HepG2 (cell line): ENCODE data around the gene NEURL2. TPM values are rescaled to one million over a fixed set of nuclear protein-coding genes. Genes with fewer than 3 reads are reported as not detected.

Experiments used
- BORCS8-MEF2B ChIP-seq: sonication (generic); formaldehyde crosslinking; IDR thresholded peaks from 2 replicates; pipeline ENCODE4 v1.8.0; 2022; ENCODE audit warnings: mild to moderate bottlenecking, missing genetic modification reagents
- GABPA ChIP-seq, 2 experiments: IDR thresholded peaks; 2 replicates each; pipeline ENCODE4 v1.6.1; 2011 to 2016; ENCODE audit warnings: low read depth in 2 of 2, low read length in 1 of 2, missing biosample characterization in 1 of 2, missing genetic modification characterization in 1 of 2
- KDM4B ChIP-seq: sonication (generic); formaldehyde crosslinking; IDR thresholded peaks from 2 replicates; pipeline ENCODE4 v1.4.0; 2020; ENCODE audit warnings: missing genetic modification reagents
- MED1 ChIP-seq: sonication (generic); formaldehyde crosslinking; IDR thresholded peaks from 2 replicates; pipeline ENCODE4 v1.4.0; 2020; ENCODE audit warnings: missing genetic modification reagents
- NR2F2 ChIP-seq: IDR thresholded peaks from 2 replicates; pipeline ENCODE4 v1.6.1; 2012; ENCODE audit warnings: low read depth, inconsistent platforms, borderline replicate concordance
- PHF8 ChIP-seq: sonication (generic); formaldehyde crosslinking; IDR thresholded peaks from 2 replicates; pipeline ENCODE4 v1.5.0; 2020; ENCODE audit warnings: missing genetic modification reagents
- RFXANK ChIP-seq: IDR thresholded peaks from 2 replicates; pipeline ENCODE4 v1.6.1; 2016
- SKIL ChIP-seq: sonication (generic); formaldehyde crosslinking; IDR thresholded peaks from 2 replicates; pipeline ENCODE4 v1.8.0; 2022; ENCODE audit warnings: missing genetic modification reagents, mild to moderate bottlenecking, moderate library complexity, borderline replicate concordance
- TFAP4 ChIP-seq: sonication (generic); IDR thresholded peaks from 2 replicates; pipeline ENCODE4 v1.6.1; 2016; ENCODE audit warnings: low read depth, borderline replicate concordance
- ZFP90 ChIP-seq: sonication (generic); formaldehyde crosslinking; IDR thresholded peaks from 2 replicates; pipeline ENCODE4 v1.8.0; 2022; ENCODE audit warnings: missing genetic modification reagents, mild to moderate bottlenecking, inconsistent platforms, borderline replicate concordance
- ZNF800 ChIP-seq: sonication (generic); formaldehyde crosslinking; IDR thresholded peaks from 2 replicates; pipeline ENCODE4 v1.4.0; 2020; ENCODE audit warnings: missing genetic modification reagents
- ZNF878 ChIP-seq: sonication (generic); formaldehyde crosslinking; IDR thresholded peaks from 2 replicates; pipeline ENCODE4 v1.8.1; 2023; ENCODE audit warnings: mild to moderate bottlenecking, missing genetic modification reagents, moderate library complexity
- polyA plus RNA-seq, 8 experiments: library from polyadenylated mRNA; depleted of rRNA in 3 of 8; stranded (reverse) in 7 of 8; unstranded in 1 of 8; fragments of >200 nt; fragmentation: Illumina TruSeq in 4 of 8; extraction: Trizol in 4 of 8; gene quantifications; 2 replicates each; pipeline versions ENCODE4 v1.2.1 to v1.2.3, GENCODE V29; 2011 to 2016; ENCODE audit warnings: low read depth in 4 of 8, missing spikeins in 1 of 8, mixed read lengths in 1 of 8; ENCODE audit not compliant: insufficient read depth in 1 of 8
- total RNA-seq, 5 experiments: library from RNA; depleted of rRNA; stranded (reverse); fragments of >200 nt; fragmentation: Illumina TruSeq; extraction: Trizol; gene quantifications; 2 replicates each; pipeline ENCODE4 v1.2.3, GENCODE V29; 2016; ENCODE audit warnings: low read depth in 1 of 5

The NEURL2 gene
- total and polyA plus RNA-seq, 2 of the 13 experiments (the other 11 are each of a cell fraction or from before 2014, with no cell fraction given), result 7.2 to 9.7 TPM

GRCh38 chr20:45927071-45927878 lies 36.3 kb upstream of the NEURL2 start (continued):
- TF ChIP-seq ZNF800 (CRISPR knock-in tag) (peak; percentile 87; the same call in 1 of the 2 replicates), GABPA (IDR thresholded peaks at IDR 0.05; ENCODE audit: low read depth, low read length) (no peak), GABPA (CRISPR knock-in tag; IDR thresholded peaks at IDR 0.05; ENCODE audit: low read depth) (peak; percentile 71), PHF8 (CRISPR knock-in tag) (0 out of 2 replicates have a peak, but pooled peaks have one; percentile 51), SKIL (peak; percentile 96), KDM4B (CRISPR knock-in tag) (peak; percentile 75; the same call in 1 of the 2 replicates), NR2F2 (peak; percentile 79), ZFP90 (0 out of 2 replicates have a peak, but pooled peaks have one; percentile 11), ZNF878 (CRISPR knock-in tag) (peak; percentile 88), TFAP4 (peak; percentile 50; the same call in 1 of the 2 replicates), MED1 (CRISPR knock-in tag) (peak; percentile 97), BORCS8-MEF2B (peak; percentile 69; the same call in 1 of the 2 replicates), RFXANK (CRISPR knock-in tag) (0 out of 2 replicates have a peak, but pooled peaks have one; percentile 66)
